ENCODE measurements around the gene VAPA. TPM values are rescaled to one million over a fixed set of nuclear protein-coding genes. Genes with fewer than 3 reads are reported as not detected.
A peak's percentile ranks its signal among the peaks of the same experiment; 100 is the strongest.

Gene VAPA
- polyA plus RNA-seq, 3 donors = 106 to 393 (median 334) TPM

DNA sequence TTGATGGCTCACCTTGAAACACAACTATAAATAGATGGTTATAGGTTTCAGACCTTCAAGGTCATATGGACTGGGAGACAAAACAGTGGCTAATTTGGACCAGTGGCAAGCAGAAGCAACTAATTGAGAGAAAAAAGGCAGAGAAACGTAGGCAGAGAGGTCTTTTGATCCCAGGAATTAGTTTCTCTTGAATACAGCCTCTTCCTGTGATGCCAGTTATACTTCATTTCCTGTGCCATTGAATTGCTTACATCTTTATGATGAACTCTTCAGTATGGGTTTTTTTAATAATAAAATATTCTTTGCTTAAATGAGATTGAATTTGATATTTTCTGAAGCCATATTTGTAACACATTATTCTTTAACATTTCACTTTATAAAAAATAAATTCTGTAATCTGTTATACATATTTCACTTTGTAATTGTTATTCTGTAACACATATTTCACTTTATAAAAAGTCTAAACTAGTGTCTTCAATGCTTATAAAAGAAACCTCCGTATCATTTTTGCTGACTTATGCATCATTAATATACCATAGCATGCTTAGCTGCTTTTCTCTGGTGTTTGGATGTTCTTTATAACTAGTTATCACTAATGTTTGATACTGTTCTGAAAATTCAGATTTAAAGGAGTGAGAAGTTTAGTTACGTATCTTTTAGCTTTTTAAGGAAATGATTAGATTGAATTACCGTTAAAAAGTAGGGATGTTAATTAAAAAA lies 8.9 kb downstream of the VAPA start:
- H3K4me3 Mint-ChIP-seq = no peak overlapping the region
- H3K4me2 ChIP-seq (replicated peaks; ENCODE audit: extremely low read depth, low read length, poor library complexity, severe bottlenecking) = no peak overlapping the region

DNA sequence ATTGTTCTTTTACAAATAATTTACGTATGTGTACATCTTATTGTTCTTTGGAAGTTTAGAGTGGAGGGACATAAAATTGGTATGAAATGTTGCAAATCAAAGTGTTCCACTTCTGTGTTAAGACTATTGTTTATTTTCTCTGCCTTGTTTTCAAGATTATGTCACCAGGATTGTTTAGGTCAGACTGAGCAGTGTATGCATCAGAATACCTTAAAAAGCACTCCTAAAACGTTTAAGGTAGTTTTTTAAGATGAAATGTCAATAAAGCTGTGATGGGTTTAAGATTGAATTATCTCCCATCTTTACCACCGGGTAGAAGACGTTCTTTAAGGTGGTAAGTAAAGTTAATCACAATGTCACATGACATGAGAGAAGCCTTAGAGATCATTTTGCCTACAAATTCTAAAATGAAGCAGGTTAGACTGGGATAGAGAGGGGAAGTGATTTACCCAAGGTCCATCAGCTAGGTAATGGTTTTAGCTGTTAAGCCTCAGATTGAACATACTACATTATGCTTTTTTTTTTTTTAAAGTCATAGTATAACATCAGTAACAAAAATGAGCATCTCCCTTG lies 10.6 kb downstream of the VAPA start:
- Histone ChIP-seq H2AFZ (ENCODE audit: insufficient read depth, low read depth, low read length, poor library complexity, severe bottlenecking) (no peak overlapping the region), H3K4me3 (replicated peaks in 1 of 3; ENCODE audit: low read depth in 2 of 3, low read length in 3 of 3) (no peak overlapping the region), H3K79me2 (ENCODE audit: insufficient read depth, low read length) (peaks cover 100% of the 10 kb centered on the region), H3K36me3 (replicated peaks in 1 of 2; ENCODE audit: control insufficient read depth in 1 of 2, insufficient read depth in 2 of 2, low read length in 2 of 2) (no peaks in the 10 kb centered on the region), H4K20me1 (ENCODE audit: insufficient read depth, low read length) (peaks cover 100% of the 10 kb centered on the region), H3K9me3 (replicated peaks in 1 of 2; ENCODE audit: control insufficient read depth in 1 of 2, insufficient read depth in 1 of 2, low read length in 2 of 2) (no peaks in the 10 kb centered on the region), H3K4me1 (ENCODE audit: control insufficient read depth in 1 of 2, insufficient read depth in 2 of 2, low read length in 2 of 2) (peaks cover 20 to 33% of the 10 kb centered on the region in 2 donors), H3K4me2 (replicated peaks; ENCODE audit: extremely low read depth, low read length, poor library complexity, severe bottlenecking) (no peak overlapping the region), H3K27ac (ENCODE audit: low read depth in 1 of 2, low read length in 2 of 2) (no peak overlapping the region), H3K27me3 (ENCODE audit: control insufficient read depth in 2 of 2, insufficient read depth in 2 of 2, low read length in 2 of 2) (no peaks in the 10 kb centered on the region), H3K9ac (ENCODE audit: insufficient read depth, low read length, poor library complexity, severe bottlenecking) (no peak overlapping the region)
- H3K4me1 Mint-ChIP-seq = peaks cover 42% of the 10 kb centered on the region
- intact Hi-C loops (cut with micrococcal nuclease) = no loop called here
- peaks cover 3 to 4% of the 10 kb centered on the region in 2 donors for H3K36me3 Mint-ChIP-seq
- no peak for DNase-seq
- no peaks in the 10 kb centered on the region for H3K9me3 Mint-ChIP-seq
- no peak overlapping the region for H3K4me3 Mint-ChIP-seq
- TF ChIP-seq CTCF (IDR thresholded peaks at IDR 0.05) = no peak
- H3K27me3 Mint-ChIP-seq (ENCODE audit: low read depth in 3 of 3) = no peaks in the 10 kb centered on the region
- WGBS (ENCODE audit: insufficient coverage) = no CpG with 5 or more reads among the region's 4 CpGs
- peak overlapping the region in 1 of 7 donors; percentile 7 for H3K27ac Mint-ChIP-seq

More for the DNA sequence above, 8.9 kb downstream of the VAPA start:
- H2AFZ ChIP-seq (ENCODE audit: insufficient read depth, low read depth, low read length, poor library complexity, severe bottlenecking) = no peak overlapping the region
- Mint-ChIP-seq H3K27ac (peak overlapping the region in 3 of 7 donors; percentile 8 to 46 (median 15)), H3K4me1 (peaks cover 31% of the 10 kb centered on the region), H3K27me3 (ENCODE audit: low read depth in 3 of 3) (no peaks in the 10 kb centered on the region), H3K9me3 (no peaks in the 10 kb centered on the region), H3K36me3 (peaks cover 3 to 4% of the 10 kb centered on the region in 2 donors)
- TF ChIP-seq CTCF (IDR thresholded peaks at IDR 0.05) = no peak
- H3K36me3 ChIP-seq (replicated peaks in 1 of 2; ENCODE audit: control insufficient read depth in 1 of 2, insufficient read depth in 2 of 2, low read length in 2 of 2) = no peaks in the 10 kb centered on the region
- H3K4me1 ChIP-seq (ENCODE audit: control insufficient read depth in 1 of 2, insufficient read depth in 2 of 2, low read length in 2 of 2) = peaks cover 20 to 40% of the 10 kb centered on the region in 2 donors
- H3K9me3 ChIP-seq (replicated peaks in 1 of 2; ENCODE audit: control insufficient read depth in 1 of 2, insufficient read depth in 1 of 2, low read length in 2 of 2) = no peaks in the 10 kb centered on the region
- no peak overlapping the region for H3K9ac ChIP-seq (ENCODE audit: insufficient read depth, low read length, poor library complexity, severe bottlenecking)
- intact Hi-C loops (cut with micrococcal nuclease) = no loop called here
- WGBS (ENCODE audit: insufficient coverage) = no CpG with 5 or more reads among the region's 4 CpGs
- no peak overlapping the region for H3K27ac ChIP-seq (ENCODE audit: low read depth in 1 of 2, low read length in 2 of 2)
- H3K4me3 ChIP-seq (replicated peaks in 1 of 3; ENCODE audit: low read depth in 2 of 3, low read length in 3 of 3) = no peak overlapping the region
- peaks cover 100% of the 10 kb centered on the region for H3K79me2 ChIP-seq (ENCODE audit: insufficient read depth, low read length)
- no peak for DNase-seq
- no peaks in the 10 kb centered on the region for H3K27me3 ChIP-seq (ENCODE audit: control insufficient read depth in 2 of 2, insufficient read depth in 2 of 2, low read length in 2 of 2)
- peaks cover 100% of the 10 kb centered on the region for H4K20me1 ChIP-seq (ENCODE audit: insufficient read depth, low read length)

Data from CD14-positive monocyte (primary cell).